ENCODE results near the gene SOX21.

Gene SOX21

DNA sequence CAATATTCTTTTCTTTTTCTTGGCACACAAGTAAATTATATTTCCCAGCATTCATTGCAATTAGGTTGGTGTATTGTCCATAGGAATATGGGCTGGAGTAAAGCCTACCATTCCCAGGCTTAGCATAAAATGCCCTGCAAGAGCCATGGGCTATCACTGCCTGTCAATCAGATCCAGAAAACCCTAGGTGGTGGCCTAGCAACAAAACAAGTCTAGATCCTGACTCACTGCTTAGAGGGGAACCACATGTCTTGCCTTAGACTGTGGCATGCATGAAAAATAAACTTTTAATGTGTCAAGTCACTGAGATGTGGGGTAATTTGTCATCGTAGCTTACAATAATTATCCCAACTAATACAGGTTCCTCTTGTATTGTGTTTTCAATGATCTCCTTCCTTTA, 16.2 kb downstream of the SOX21 start:
- Histone ChIP-seq H3K9ac (ENCODE audit: low read depth, low read length, poor library complexity, severe bottlenecking) (no peak overlapping the region), H3K4me3 (ENCODE audit: low read length, poor library complexity, severe bottlenecking) (no peak overlapping the region), H3K79me2 (ENCODE audit: insufficient read depth, low read length) (no peaks in the 10 kb centered on the region), H2AFZ (ENCODE audit: low read length) (no peak overlapping the region), H3K4me2 (ENCODE audit: low read depth, low read length, poor library complexity, severe bottlenecking) (no peak overlapping the region), H3K36me3 (ENCODE audit: insufficient read depth, low read length) (no peaks in the 10 kb centered on the region), H3K9me3 (ENCODE audit: insufficient read depth, low read depth, low read length) (no peaks in the 10 kb centered on the region; the same call in 1 of the 2 replicates), H3K27me3 (ENCODE audit: insufficient read depth, low read length, poor library complexity, severe bottlenecking) (no peaks in the 10 kb centered on the region), H3K9me2 (replicated peaks; ENCODE audit: low read depth, low read length) (no peaks in the 10 kb centered on the region), H3F3A (ENCODE audit: low read depth) (no peaks in the 10 kb centered on the region), H4K20me1 (ENCODE audit: insufficient read depth, low read length, poor library complexity, severe bottlenecking) (no peaks in the 10 kb centered on the region), H3K4me1 (ENCODE audit: insufficient read depth, low read length, poor library complexity, severe bottlenecking) (no peaks in the 10 kb centered on the region)
- TF ChIP-seq EZH2phosphoT487 (IDR thresholded peaks at IDR 0.05; ENCODE audit: borderline replicate concordance), result no peak
- TF ChIP-seq, protein P1, sequence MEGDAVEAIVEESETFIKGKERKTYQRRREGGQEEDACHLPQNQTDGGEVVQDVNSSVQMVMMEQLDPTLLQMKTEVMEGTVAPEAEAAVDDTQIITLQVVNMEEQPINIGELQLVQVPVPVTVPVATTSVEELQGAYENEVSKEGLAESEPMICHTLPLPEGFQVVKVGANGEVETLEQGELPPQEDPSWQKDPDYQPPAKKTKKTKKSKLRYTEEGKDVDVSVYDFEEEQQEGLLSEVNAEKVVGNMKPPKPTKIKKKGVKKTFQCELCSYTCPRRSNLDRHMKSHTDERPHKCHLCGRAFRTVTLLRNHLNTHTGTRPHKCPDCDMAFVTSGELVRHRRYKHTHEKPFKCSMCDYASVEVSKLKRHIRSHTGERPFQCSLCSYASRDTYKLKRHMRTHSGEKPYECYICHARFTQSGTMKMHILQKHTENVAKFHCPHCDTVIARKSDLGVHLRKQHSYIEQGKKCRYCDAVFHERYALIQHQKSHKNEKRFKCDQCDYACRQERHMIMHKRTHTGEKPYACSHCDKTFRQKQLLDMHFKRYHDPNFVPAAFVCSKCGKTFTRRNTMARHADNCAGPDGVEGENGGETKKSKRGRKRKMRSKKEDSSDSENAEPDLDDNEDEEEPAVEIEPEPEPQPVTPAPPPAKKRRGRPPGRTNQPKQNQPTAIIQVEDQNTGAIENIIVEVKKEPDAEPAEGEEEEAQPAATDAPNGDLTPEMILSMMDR (conservative IDR thresholded peaks at IDR 0.05; ENCODE audit: low read length), result no peak

DNA sequence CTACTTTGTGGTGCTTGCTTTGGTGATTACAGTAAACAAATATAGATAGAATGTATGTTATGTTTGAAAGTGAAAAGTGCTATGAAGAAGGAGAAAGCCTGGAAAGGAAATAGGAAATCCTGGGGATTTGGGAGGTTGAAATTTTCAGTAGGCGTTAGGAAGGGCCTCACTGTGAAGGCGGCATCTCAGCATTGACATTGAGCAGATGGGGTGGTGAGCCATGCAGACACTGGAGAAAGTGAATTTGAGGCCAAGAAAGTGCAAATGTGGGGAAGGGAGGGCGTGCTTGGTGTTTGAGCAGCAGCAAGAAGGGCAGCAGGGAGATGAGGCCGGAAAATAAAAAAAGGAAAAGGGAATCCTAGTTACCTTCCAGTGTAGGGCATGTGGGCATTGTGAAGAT, 20.3 kb downstream of the SOX21 start:
- Histone ChIP-seq H3K9me2 (replicated peaks; ENCODE audit: low read depth, low read length) (no peaks in the 10 kb centered on the region), H3K36me3 (ENCODE audit: insufficient read depth, low read length) (no peaks in the 10 kb centered on the region), H2AFZ (ENCODE audit: low read length) (no peak overlapping the region), H3F3A (ENCODE audit: low read depth) (no peaks in the 10 kb centered on the region), H4K20me1 (ENCODE audit: insufficient read depth, low read length, poor library complexity, severe bottlenecking) (no peaks in the 10 kb centered on the region), H3K4me3 (ENCODE audit: low read length, poor library complexity, severe bottlenecking) (no peak overlapping the region), H3K9me3 (ENCODE audit: insufficient read depth, low read depth, low read length) (no peaks in the 10 kb centered on the region), H3K9ac (ENCODE audit: low read depth, low read length, poor library complexity, severe bottlenecking) (no peak overlapping the region), H3K27me3 (ENCODE audit: insufficient read depth, low read length, poor library complexity, severe bottlenecking) (no peaks in the 10 kb centered on the region), H3K79me2 (ENCODE audit: insufficient read depth, low read length) (no peaks in the 10 kb centered on the region), H3K4me1 (ENCODE audit: insufficient read depth, low read length, poor library complexity, severe bottlenecking) (no peaks in the 10 kb centered on the region), H3K4me2 (ENCODE audit: low read depth, low read length, poor library complexity, severe bottlenecking) (no peak overlapping the region)
- TF ChIP-seq, protein P1 (conservative IDR thresholded peaks at IDR 0.05; ENCODE audit: low read length), result no peak

- no peak for TF ChIP-seq EZH2phosphoT487 (IDR thresholded peaks at IDR 0.05; ENCODE audit: borderline replicate concordance)
- TF ChIP-seq, protein P1 (conservative IDR thresholded peaks at IDR 0.05; ENCODE audit: low read length), result no peak
- no peaks in the 10 kb centered on the region for H3F3A ChIP-seq (ENCODE audit: low read depth)
These were observed 28.9 kb downstream of the SOX21 start for GRCh38 chr13:94683409-94683808.

More at GRCh38 chr13:94683409-94683808, 28.9 kb downstream of the SOX21 start:
- Histone ChIP-seq H2AFZ (ENCODE audit: low read length) (no peak overlapping the region), H3K9me3 (ENCODE audit: insufficient read depth, low read depth, low read length) (no peaks in the 10 kb centered on the region), H3K27me3 (ENCODE audit: insufficient read depth, low read length, poor library complexity, severe bottlenecking) (no peaks in the 10 kb centered on the region), H3K4me3 (ENCODE audit: low read length, poor library complexity, severe bottlenecking) (no peak overlapping the region), H3K4me1 (ENCODE audit: insufficient read depth, low read length, poor library complexity, severe bottlenecking) (no peaks in the 10 kb centered on the region), H3K79me2 (ENCODE audit: insufficient read depth, low read length) (no peaks in the 10 kb centered on the region), H3K4me2 (ENCODE audit: low read depth, low read length, poor library complexity, severe bottlenecking) (no peak overlapping the region), H3K9me2 (replicated peaks; ENCODE audit: low read depth, low read length) (no peaks in the 10 kb centered on the region), H3K9ac (ENCODE audit: low read depth, low read length, poor library complexity, severe bottlenecking) (no peak overlapping the region), H3K36me3 (ENCODE audit: insufficient read depth, low read length) (no peaks in the 10 kb centered on the region), H4K20me1 (ENCODE audit: insufficient read depth, low read length, poor library complexity, severe bottlenecking) (no peaks in the 10 kb centered on the region)
